MM.1S (cell line): ENCODE results near the gene ARHGEF10L.

ENCODE experiments used
- CTCF ChIP-seq: fragments of 300-600 bp; sonication (generic); IDR thresholded peaks from 2 replicates; pipeline ENCODE4 v1.5.1; 2016; ENCODE audit warnings: antibody characterized with exemption, low read length, mixed read lengths
- EZH2phosphoT487 ChIP-seq: fragments of 300-600 bp; sonication (generic); IDR thresholded peaks from 2 replicates; pipeline ENCODE4 v1.6.1; 2018; ENCODE audit warnings: antibody characterized with exemption, low read length

GRCh38 chr1:17596186-17596585 is 56.7 kb downstream of the ARHGEF10L start:
- no peak for TF ChIP-seq CTCF
- no peak for TF ChIP-seq EZH2phosphoT487
